Bone marrow (tissue), 2 donors: ENCODE measurements around the gene IQCE.

Experiments used
- DNase-seq, 2 donors: peaks; one replicate each; lab custom pipeline; 2025; lab: John Stamatoyannopoulos, UW

Gene IQCE

GRCh38 chr7:2646680-2647571, 88.1 kb downstream of the IQCE start:
- DNase-seq = no peak

GRCh38 chr7:2647594-2648172, 88.9 kb downstream of the IQCE start:
- DNase-seq = no peak

- no peak for DNase-seq
Measured at GRCh38 chr7:2649139-2649838, 90.5 kb downstream of the IQCE start.

GRCh38 chr7:2649991-2650390, 91.2 kb downstream of the IQCE start:
- DNase-seq = no peak

- DNase-seq = no peak
Measured at GRCh38 chr7:2650451-2650850, 91.7 kb downstream of the IQCE start.

- no peak for DNase-seq
Measured at GRCh38 chr7:2651336-2651735, 92.6 kb downstream of the IQCE start.

GRCh38 chr7:2651847-2652735, 93.3 kb downstream of the IQCE start:
- DNase-seq = no peak

GRCh38 chr7:2652736-2653060, 93.9 kb downstream of the IQCE start:
- DNase-seq = no peak

GRCh38 chr7:2654059-2654458, 95.3 kb downstream of the IQCE start:
- no peak for DNase-seq

GRCh38 chr7:2655870-2656614, 97.3 kb downstream of the IQCE start:
- no peak for DNase-seq

- no peak for DNase-seq
Measured at GRCh38 chr7:2657208-2657607, 98.4 kb downstream of the IQCE start.

- no peak for DNase-seq
Measured at GRCh38 chr7:2657920-2658671, 99.3 kb downstream of the IQCE start.

GRCh38 chr7:2658941-2659340, 100.2 kb downstream of the IQCE start:
- no peak for DNase-seq

- no peak for DNase-seq
Measured at GRCh38 chr7:2659556-2660358, 101.0 kb downstream of the IQCE start.

- no peak for DNase-seq
Measured at GRCh38 chr7:2660359-2661095, 101.7 kb downstream of the IQCE start.

- DNase-seq = no peak
Measured at GRCh38 chr7:2661096-2661449, 102.3 kb downstream of the IQCE start.

- DNase-seq = no peak
Measured at GRCh38 chr7:2661602-2662272, 103.0 kb downstream of the IQCE start.

- no peak for DNase-seq
Measured at GRCh38 chr7:2662273-2663120, 103.7 kb downstream of the IQCE start.
